Measurements from ENCODE around the gene KDM5B.
"Not testable (repeated sequence)": the region's sequence is repeated elsewhere in the genome, so short reads cannot be mapped to it uniquely, and the experiment has no call there.

Gene KDM5B

DNA sequence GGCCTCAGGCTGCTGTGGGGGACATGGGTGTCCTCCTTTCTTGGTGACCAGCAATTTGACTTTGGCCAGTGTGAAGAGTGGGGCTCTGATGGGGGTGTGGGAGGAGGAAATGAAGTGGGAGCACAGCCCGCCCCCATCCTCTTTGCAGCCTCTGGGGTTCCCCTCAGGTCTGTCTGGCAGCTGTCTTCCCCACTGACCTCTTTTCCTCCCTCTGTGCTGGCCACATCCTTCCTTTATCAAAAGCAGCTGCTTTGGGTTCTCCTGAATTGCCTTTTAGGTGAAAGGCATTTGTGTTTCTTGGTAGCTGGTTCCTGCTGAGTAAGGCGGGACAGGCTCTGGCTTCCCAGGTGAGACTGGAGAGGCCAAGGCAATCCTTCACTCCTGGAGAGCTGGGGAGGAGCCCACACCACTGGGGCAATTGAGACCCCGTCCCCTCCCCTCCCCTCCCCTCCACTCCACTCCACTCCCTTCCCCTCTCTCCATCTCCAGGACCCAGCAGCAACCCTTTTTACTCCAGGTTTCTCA, 27.4 kb upstream of the KDM5B start:
- TF ChIP-seq, protein P1, sequence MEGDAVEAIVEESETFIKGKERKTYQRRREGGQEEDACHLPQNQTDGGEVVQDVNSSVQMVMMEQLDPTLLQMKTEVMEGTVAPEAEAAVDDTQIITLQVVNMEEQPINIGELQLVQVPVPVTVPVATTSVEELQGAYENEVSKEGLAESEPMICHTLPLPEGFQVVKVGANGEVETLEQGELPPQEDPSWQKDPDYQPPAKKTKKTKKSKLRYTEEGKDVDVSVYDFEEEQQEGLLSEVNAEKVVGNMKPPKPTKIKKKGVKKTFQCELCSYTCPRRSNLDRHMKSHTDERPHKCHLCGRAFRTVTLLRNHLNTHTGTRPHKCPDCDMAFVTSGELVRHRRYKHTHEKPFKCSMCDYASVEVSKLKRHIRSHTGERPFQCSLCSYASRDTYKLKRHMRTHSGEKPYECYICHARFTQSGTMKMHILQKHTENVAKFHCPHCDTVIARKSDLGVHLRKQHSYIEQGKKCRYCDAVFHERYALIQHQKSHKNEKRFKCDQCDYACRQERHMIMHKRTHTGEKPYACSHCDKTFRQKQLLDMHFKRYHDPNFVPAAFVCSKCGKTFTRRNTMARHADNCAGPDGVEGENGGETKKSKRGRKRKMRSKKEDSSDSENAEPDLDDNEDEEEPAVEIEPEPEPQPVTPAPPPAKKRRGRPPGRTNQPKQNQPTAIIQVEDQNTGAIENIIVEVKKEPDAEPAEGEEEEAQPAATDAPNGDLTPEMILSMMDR (IDR thresholded peaks at IDR 0.05; ENCODE audit: low read length, missing control alignments), result no peak
- no peak overlapping the region for H3K4me3 ChIP-seq (replicated peaks; ENCODE audit: low read depth, low read length)
- DNase-seq (ENCODE audit: low read depth), result no peak

GRCh38 chr1:202834771-202835547, 26.7 kb upstream of the KDM5B start:
- TF ChIP-seq, protein P1 (IDR thresholded peaks at IDR 0.05; ENCODE audit: low read length, missing control alignments), result no peak
- DNase-seq (ENCODE audit: low read depth), result no peak
- H3K4me3 ChIP-seq (replicated peaks; ENCODE audit: low read depth, low read length), result no peak overlapping the region

DNA sequence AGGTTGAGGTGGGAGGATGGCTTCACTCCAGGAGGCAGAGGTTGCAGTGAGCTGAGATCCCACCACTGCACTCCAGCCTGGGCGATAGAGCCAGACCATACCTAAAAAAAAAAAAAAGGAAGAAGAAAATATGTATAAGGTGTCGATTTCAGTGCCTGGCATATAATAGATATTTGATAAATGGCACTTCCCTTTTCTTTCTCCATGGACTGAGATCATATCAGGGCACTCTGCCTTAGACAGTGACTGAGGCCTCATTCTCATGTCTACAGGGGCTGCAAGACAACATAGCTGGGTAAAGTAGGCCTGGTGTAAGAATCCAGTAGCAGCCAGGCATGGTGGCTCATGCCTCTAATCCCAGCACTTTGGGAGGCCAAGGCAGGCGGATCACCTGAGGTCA, 23.7 kb upstream of the KDM5B start:
- no peak overlapping the region for H3K4me3 ChIP-seq (replicated peaks; ENCODE audit: low read depth, low read length)
- TF ChIP-seq, protein P1 (IDR thresholded peaks at IDR 0.05; ENCODE audit: low read length, missing control alignments), result no peak
- DNase-seq (ENCODE audit: low read depth), result no peak

GRCh38 chr1:202829223-202829622, 21.0 kb upstream of the KDM5B start:
- H3K4me3 ChIP-seq (replicated peaks; ENCODE audit: low read depth, low read length); DNase-seq (ENCODE audit: low read depth): not testable (repeated sequence)

- TF ChIP-seq, protein P1 (IDR thresholded peaks at IDR 0.05; ENCODE audit: low read length, missing control alignments), result no peak
- DNase-seq (ENCODE audit: low read depth), result no peak
- H3K4me3 ChIP-seq (replicated peaks; ENCODE audit: low read depth, low read length), result no peak overlapping the region
Measured at GRCh38 chr1:202825748-202826147, 17.5 kb upstream of the KDM5B start.

- no peak overlapping the region for H3K4me3 ChIP-seq (replicated peaks; ENCODE audit: low read depth, low read length)
- TF ChIP-seq, protein P1 (IDR thresholded peaks at IDR 0.05; ENCODE audit: low read length, missing control alignments), result no peak
- peak; percentile 29 for DNase-seq (ENCODE audit: low read depth)
Measured at GRCh38 chr1:202821467-202821866, 13.2 kb upstream of the KDM5B start.

DNA sequence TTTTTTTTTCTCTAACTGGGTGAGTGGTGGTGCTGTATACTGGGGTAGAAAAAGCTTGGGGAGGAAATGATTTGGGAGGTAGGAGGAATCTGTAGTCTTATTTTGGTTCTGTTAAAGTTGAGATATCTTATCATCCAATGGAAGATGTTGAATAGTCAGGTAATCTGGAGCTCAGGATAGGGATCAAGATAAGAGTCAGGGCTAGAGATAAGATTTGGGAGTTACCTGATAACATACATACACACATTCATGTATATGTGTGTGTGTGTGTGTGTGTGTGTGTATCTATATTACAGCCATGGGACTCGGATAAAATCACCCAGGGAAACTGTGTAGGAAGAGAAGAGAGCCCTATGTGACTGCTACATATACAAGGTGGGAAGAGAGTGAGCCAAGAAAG, 10.6 kb upstream of the KDM5B start:
- TF ChIP-seq, protein P1 (IDR thresholded peaks at IDR 0.05; ENCODE audit: low read length, missing control alignments), result no peak
- no peak overlapping the region for H3K4me3 ChIP-seq (replicated peaks; ENCODE audit: low read depth, low read length)
- DNase-seq (ENCODE audit: low read depth), result no peak

Data from fibroblast of pulmonary artery (primary cell).